ENCODE measurements around the gene UPK3A. TPM values are rescaled to one million over a fixed set of nuclear protein-coding genes. Genes with fewer than 3 reads are reported as not detected.

The UPK3A gene
- polyA plus RNA-seq, 1 of the 3 experiments (the other 2 are of a cell fraction): not detected

- TF ChIP-seq FOXJ3 (CRISPR knock-in tag; IDR thresholded peaks at IDR 0.05) (no peak), NFIC (IDR thresholded peaks at IDR 0.05; ENCODE audit: borderline replicate concordance) (no peak), NRF1 (IDR thresholded peaks at IDR 0.05; ENCODE audit: low read depth, low read length) (no peak), RCOR1 (IDR thresholded peaks at IDR 0.05; ENCODE audit: low read length) (no peak), TCF12 (IDR thresholded peaks at IDR 0.05) (no peak), MXI1 (IDR thresholded peaks at IDR 0.05; ENCODE audit: low read depth, low read length) (no peak)
- Histone ChIP-seq H3F3A (replicated peaks; ENCODE audit: insufficient read depth) (peaks cover 6% of the 10 kb centered on the region), H3K9me3 (no peaks in the 10 kb centered on the region), H3K36me3 (replicated peaks in 1 of 2; ENCODE audit: control insufficient read depth in 1 of 2, insufficient read depth in 2 of 2, low read length in 1 of 2) (peaks cover 6 to 17% of the 10 kb centered on the region in 2 experiments), H3K4me2 (no peak overlapping the region), H3K4me1 (ENCODE audit: control insufficient read depth in 1 of 2, insufficient read depth in 2 of 2, low read depth in 1 of 2, low read length in 1 of 2) (peaks cover 16 to 35% of the 10 kb centered on the region in 2 experiments), H3K9me2 (no peaks in the 10 kb centered on the region), H3K27ac (ENCODE audit: low read depth in 2 of 2, low read length in 1 of 2) (no peak overlapping the region), H3K4me3 (ENCODE audit: low read depth in 2 of 2, low read length in 1 of 2) (no peak overlapping the region), H4K20me1 (ENCODE audit: insufficient read depth) (no peaks in the 10 kb centered on the region), H3K79me2 (ENCODE audit: insufficient read depth) (peaks cover 34% of the 10 kb centered on the region), H3K27me3 (ENCODE audit: insufficient read depth) (no peaks in the 10 kb centered on the region), H2AFZ (ENCODE audit: low read depth) (no peak overlapping the region), H3K9ac (no peak overlapping the region)
- 96% methylated on average over 8 of the region's 12 CpGs for WGBS (ENCODE audit: low lambda C conversion rate)
- CTCF ChIA-PET: interaction anchor here (0.7 kb wide), 1 partner anchor 79 kb away, joined by 3 read pairs; no protein-coding TSS in a partner anchor
- POLR2A ChIA-PET: no interaction called here
- no peak for DNase-seq
These were observed 37.1 kb downstream of the UPK3A start for GRCh38 chr22:45321827-45322226.

GRCh38 chr22:45322873-45323525 lies 38.2 kb downstream of the UPK3A start:
- Histone ChIP-seq H3F3A (replicated peaks; ENCODE audit: insufficient read depth) (peaks cover 6% of the 10 kb centered on the region), H3K9me2 (no peaks in the 10 kb centered on the region), H3K9ac (no peak overlapping the region), H3K4me1 (ENCODE audit: control insufficient read depth in 1 of 2, insufficient read depth in 2 of 2, low read depth in 1 of 2, low read length in 1 of 2) (peaks cover 11 to 33% of the 10 kb centered on the region in 2 experiments), H3K36me3 (replicated peaks in 1 of 2; ENCODE audit: control insufficient read depth in 1 of 2, insufficient read depth in 2 of 2, low read length in 1 of 2) (peaks cover 6 to 17% of the 10 kb centered on the region in 2 experiments), H3K27me3 (ENCODE audit: insufficient read depth) (no peaks in the 10 kb centered on the region), H3K79me2 (ENCODE audit: insufficient read depth) (peaks cover 34% of the 10 kb centered on the region), H4K20me1 (ENCODE audit: insufficient read depth) (no peaks in the 10 kb centered on the region), H3K9me3 (no peaks in the 10 kb centered on the region), H2AFZ (ENCODE audit: low read depth) (no peak overlapping the region), H3K4me3 (ENCODE audit: low read depth in 2 of 2, low read length in 1 of 2) (no peak overlapping the region), H3K27ac (ENCODE audit: low read depth in 2 of 2, low read length in 1 of 2) (no peak overlapping the region), H3K4me2 (no peak overlapping the region)
- TF ChIP-seq FOXM1 (IDR thresholded peaks at IDR 0.05; ENCODE audit: low read depth) (no peak), TEAD4 (IDR thresholded peaks at IDR 0.05; ENCODE audit: borderline replicate concordance, insufficient read depth) (no peak), EZH2phosphoT487 (IDR thresholded peaks at IDR 0.05; ENCODE audit: borderline replicate concordance, low read depth) (no peak), TCF12 (IDR thresholded peaks at IDR 0.05) (no peak), MEF2A (IDR thresholded peaks at IDR 0.05; ENCODE audit: borderline replicate concordance, low read depth) (no peak), NRF1 (IDR thresholded peaks at IDR 0.05; ENCODE audit: low read depth, low read length) (no peak), MXI1 (IDR thresholded peaks at IDR 0.05; ENCODE audit: low read depth, low read length) (no peak), SIN3A (IDR thresholded peaks at IDR 0.05; ENCODE audit: borderline replicate concordance, low read depth, low read length) (no peak), RAD21 (IDR thresholded peaks at IDR 0.05; ENCODE audit: low read length) (no peak)
- DNase-seq: no peak
- WGBS (ENCODE audit: low lambda C conversion rate): 96% methylated on average over 24 of the region's 24 CpGs
- POLR2A ChIA-PET: no interaction called here
- CTCF ChIA-PET: interaction anchor here (1.2 to 1.9 kb wide), 3 partner anchors 11 to 231 kb away, joined by 3 to 7 read pairs (median 3); no protein-coding TSS in a partner anchor

Measured in SK-N-SH (cell line).